B cell (primary cell): ENCODE data around the gene CCNH.

Experiments used
- CTCF ChIP-seq: fragments of 200-600 bp; IDR thresholded peaks from one replicate; pipeline ENCODE4 v1.8.0; 2022; ENCODE audit warnings: antibody characterized with exemption, mild to moderate bottlenecking
- EZH2 ChIP-seq: IDR thresholded peaks from 2 replicates; pipeline ENCODE4 v1.6.1; 2012; ENCODE audit warnings: borderline replicate concordance, low read depth, mild to moderate bottlenecking, moderate library complexity, low read length; ENCODE audit not compliant: insufficient read depth, poor library complexity, severe bottlenecking

DNA sequence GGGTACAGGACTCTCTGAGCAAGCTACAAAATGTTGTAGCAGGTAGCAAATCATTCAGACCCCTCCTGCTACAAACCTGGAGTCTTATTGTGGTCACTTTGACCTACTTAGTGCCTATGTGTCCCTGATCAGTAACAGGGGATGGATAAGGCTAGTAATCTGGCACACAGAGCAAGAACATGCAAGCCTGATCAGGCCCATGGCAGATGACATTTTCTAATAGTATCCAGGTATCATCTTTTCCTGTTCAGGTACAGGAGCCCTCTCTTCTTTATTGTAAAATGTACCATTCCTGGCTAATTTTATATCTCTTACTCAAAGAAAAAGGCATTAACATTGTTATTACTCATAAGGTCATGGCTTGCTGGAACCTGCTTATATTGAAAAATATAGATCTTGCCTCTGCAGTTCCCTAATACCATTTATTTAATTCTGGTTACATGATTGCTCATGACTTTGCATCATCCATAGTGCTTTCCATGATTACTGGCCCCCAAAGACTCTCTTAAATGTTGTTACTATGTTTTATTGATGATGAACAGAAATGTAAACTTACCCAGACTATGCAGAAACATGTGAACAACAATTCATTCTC lies 18.2 kb upstream of the CCNH start:
- no peak for TF ChIP-seq CTCF
- TF ChIP-seq EZH2: no peak
